ENCODE results near the gene TXNRD1.

The TXNRD1 gene

GRCh38 chr12:104344682-104345081 is 129.1 kb downstream of the TXNRD1 start:
- no peak for FAIRE-seq
- no peak for DNase-seq (ENCODE audit: insufficient read length, low spot score)

GRCh38 chr12:104345234-104346066 is 129.9 kb downstream of the TXNRD1 start:
- FAIRE-seq (no peak), DNase-seq (ENCODE audit: insufficient read length, low spot score) (no peak)

GRCh38 chr12:104347374-104348075 is 131.9 kb downstream of the TXNRD1 start:
- DNase-seq (ENCODE audit: insufficient read length, low spot score) (no peak), FAIRE-seq (no peak)

GRCh38 chr12:104348283-104348993 is 132.9 kb downstream of the TXNRD1 start:
- FAIRE-seq: no peak
- no peak for DNase-seq (ENCODE audit: insufficient read length, low spot score)

GRCh38 chr12:104348994-104349494 is 133.5 kb downstream of the TXNRD1 start:
- DNase-seq (ENCODE audit: insufficient read length, low spot score) (no peak), FAIRE-seq (no peak)

- no peak for DNase-seq (ENCODE audit: insufficient read length, low spot score)
- no peak for FAIRE-seq
Measured at GRCh38 chr12:104350211-104351056, 134.9 kb downstream of the TXNRD1 start.

GRCh38 chr12:104351057-104351983 is 135.7 kb downstream of the TXNRD1 start:
- FAIRE-seq (no peak), DNase-seq (ENCODE audit: insufficient read length, low spot score) (no peak)

GRCh38 chr12:104352106-104352713 is 136.6 kb downstream of the TXNRD1 start:
- FAIRE-seq (no peak), DNase-seq (ENCODE audit: insufficient read length, low spot score) (no peak)

GRCh38 chr12:104353012-104353981 is 137.7 kb downstream of the TXNRD1 start:
- FAIRE-seq: no peak
- DNase-seq (ENCODE audit: insufficient read length, low spot score): no peak

- DNase-seq (ENCODE audit: insufficient read length, low spot score) (no peak), FAIRE-seq (no peak)
Measured at GRCh38 chr12:104354167-104354867, 138.7 kb downstream of the TXNRD1 start.

- FAIRE-seq: no peak
- DNase-seq (ENCODE audit: insufficient read length, low spot score): no peak
Measured at GRCh38 chr12:104354868-104355570, 139.4 kb downstream of the TXNRD1 start.

- FAIRE-seq (no peak), DNase-seq (ENCODE audit: insufficient read length, low spot score) (no peak)
Measured at GRCh38 chr12:104355630-104356029, 140.1 kb downstream of the TXNRD1 start.

- no peak for DNase-seq (ENCODE audit: insufficient read length, low spot score)
- no peak for FAIRE-seq
Measured at GRCh38 chr12:104356231-104357115, 140.9 kb downstream of the TXNRD1 start.

- no peak for DNase-seq (ENCODE audit: insufficient read length, low spot score)
Measured at GRCh38 chr12:104357421-104357952, 141.9 kb downstream of the TXNRD1 start.

GRCh38 chr12:104358353-104359003 is 142.9 kb downstream of the TXNRD1 start:
- DNase-seq (ENCODE audit: insufficient read length, low spot score) (peak; percentile 56), FAIRE-seq (no peak)

More at GRCh38 chr12:104357421-104357952, 141.9 kb downstream of the TXNRD1 start:
- FAIRE-seq: no peak

Measured in HTR-8/SVneo (cell line).